ENCODE measurements around the gene RBP5. TPM values are rescaled to one million over a fixed set of nuclear protein-coding genes. Genes with fewer than 3 reads are reported as not detected.

RBP5 gene
- total RNA-seq, 1 experiment from 2014 or later, result 2.7 TPM

DNA sequence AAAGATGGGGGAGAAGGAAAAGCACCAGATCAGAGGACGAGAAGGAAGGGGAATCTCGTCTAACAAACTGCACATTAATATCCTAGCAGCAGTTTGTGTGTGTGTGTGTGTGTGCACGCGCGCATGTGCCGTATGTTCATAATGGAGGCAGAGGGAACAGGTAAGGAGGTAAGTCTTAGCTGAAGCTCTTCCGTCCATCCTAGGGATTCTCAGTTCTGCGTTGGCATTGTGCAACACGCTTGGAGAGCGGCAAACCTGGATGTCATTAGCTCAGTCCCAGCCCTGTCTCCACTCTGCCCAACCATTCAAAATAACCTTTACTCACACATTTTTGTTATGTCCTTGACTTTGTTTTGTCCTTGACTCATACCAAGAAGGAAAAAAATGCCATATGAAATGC, 34.8 kb downstream of the RBP5 start:
- Histone ChIP-seq H2AFZ (ENCODE audit: low read length) (no peak overlapping the region), H2BK20ac (ENCODE audit: low read depth, low read length, poor library complexity, severe bottlenecking) (no peak overlapping the region), H3K79me2 (ENCODE audit: insufficient read depth, low read length) (no peaks in the 10 kb centered on the region), H4K5ac (ENCODE audit: insufficient read length, low read depth, low read length) (no peak overlapping the region), H3K4me1 (ENCODE audit: insufficient read depth, low read length) (peaks cover 16% of the 10 kb centered on the region; the same call in 1 of the 2 replicates), H3K4ac (ENCODE audit: low read depth, low read length) (no peak overlapping the region), H3K23me2 (ENCODE audit: insufficient read length, low read depth, low read length, poor library complexity, severe bottlenecking) (peaks cover 4% of the 10 kb centered on the region), H3K79me1 (ENCODE audit: insufficient read depth, low read depth, low read length, poor library complexity, severe bottlenecking) (no peaks in the 10 kb centered on the region), H4K8ac (replicated peaks; ENCODE audit: insufficient read length, low read depth, low read length) (no peak overlapping the region), H3K56ac (ENCODE audit: insufficient read length, low read depth, low read length) (no peak overlapping the region), H3K27me3 (ENCODE audit: insufficient read depth, low read length) (no peaks in the 10 kb centered on the region; the same call in 1 of the 2 replicates), H3T11ph (ENCODE audit: low read length) (no peak overlapping the region), H2BK12ac (ENCODE audit: insufficient read length, low read depth, low read length) (no peak overlapping the region), H3K23ac (ENCODE audit: insufficient read length, low read depth, low read length) (no peak overlapping the region), H3K9ac (ENCODE audit: extremely low read depth, insufficient read length, low read length) (no peak overlapping the region), H3K4me2 (ENCODE audit: insufficient read depth, insufficient read length, low read length) (no peak overlapping the region), H2AK5ac (ENCODE audit: insufficient read length, low read length) (no peak overlapping the region), H2BK15ac (ENCODE audit: low read depth, low read length) (no peak overlapping the region), H2BK5ac (ENCODE audit: insufficient read length, low read length) (no peak overlapping the region), H4K91ac (ENCODE audit: insufficient read length, low read depth, low read length) (no peak overlapping the region), H3K18ac (ENCODE audit: insufficient read length, low read depth, low read length) (no peak overlapping the region), H2BK120ac (ENCODE audit: low read depth, low read length, poor library complexity, severe bottlenecking) (no peak overlapping the region), H3K27ac (ENCODE audit: insufficient read length, low read depth, low read length) (no peak overlapping the region), H3K9me3 (ENCODE audit: control insufficient read depth, low read depth, low read length) (no peaks in the 10 kb centered on the region), H3K14ac (ENCODE audit: insufficient read depth, low read length) (no peak overlapping the region), H4K20me1 (ENCODE audit: control insufficient read depth, insufficient read depth, insufficient read length) (no peaks in the 10 kb centered on the region)
- no peak for DNase-seq
- TF ChIP-seq, protein P1, sequence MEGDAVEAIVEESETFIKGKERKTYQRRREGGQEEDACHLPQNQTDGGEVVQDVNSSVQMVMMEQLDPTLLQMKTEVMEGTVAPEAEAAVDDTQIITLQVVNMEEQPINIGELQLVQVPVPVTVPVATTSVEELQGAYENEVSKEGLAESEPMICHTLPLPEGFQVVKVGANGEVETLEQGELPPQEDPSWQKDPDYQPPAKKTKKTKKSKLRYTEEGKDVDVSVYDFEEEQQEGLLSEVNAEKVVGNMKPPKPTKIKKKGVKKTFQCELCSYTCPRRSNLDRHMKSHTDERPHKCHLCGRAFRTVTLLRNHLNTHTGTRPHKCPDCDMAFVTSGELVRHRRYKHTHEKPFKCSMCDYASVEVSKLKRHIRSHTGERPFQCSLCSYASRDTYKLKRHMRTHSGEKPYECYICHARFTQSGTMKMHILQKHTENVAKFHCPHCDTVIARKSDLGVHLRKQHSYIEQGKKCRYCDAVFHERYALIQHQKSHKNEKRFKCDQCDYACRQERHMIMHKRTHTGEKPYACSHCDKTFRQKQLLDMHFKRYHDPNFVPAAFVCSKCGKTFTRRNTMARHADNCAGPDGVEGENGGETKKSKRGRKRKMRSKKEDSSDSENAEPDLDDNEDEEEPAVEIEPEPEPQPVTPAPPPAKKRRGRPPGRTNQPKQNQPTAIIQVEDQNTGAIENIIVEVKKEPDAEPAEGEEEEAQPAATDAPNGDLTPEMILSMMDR (conservative IDR thresholded peaks at IDR 0.05), result no peak
- Mint-ChIP-seq H3K27ac (no peak overlapping the region), H3K4me1 (peaks cover 33 to 34% of the 10 kb centered on the region in 2 experiments), H3K36me3 (ENCODE audit: insufficient read depth in 1 of 3, low read depth in 3 of 3) (peaks cover 9 to 14% (median 10%) of the 10 kb centered on the region in 3 experiments; a peak in 6 of 7 replicates), H3K9me3 (no peaks in the 10 kb centered on the region), H3K4me3 (no peak overlapping the region), H3K27me3 (ENCODE audit: low read depth) (peaks cover 10% of the 10 kb centered on the region)
- no CpG with 5 or more reads among the region's 10 CpGs for WGBS (ENCODE audit: extremely low coverage, insufficient read length, low lambda C conversion rate)
